HepG2 (cell line): ENCODE results near the gene CCDC150. TPM values are rescaled to one million over a fixed set of nuclear protein-coding genes. Genes with fewer than 3 reads are reported as not detected.

Source experiments
- CBX1 ChIP-seq: IDR thresholded peaks from one replicate; pipeline ENCODE4 v1.6.1; 2016; ENCODE audit warnings: antibody characterized with exemption, low read depth
- CHD4 ChIP-seq: fragments of 200-600 bp; sonication (generic); IDR thresholded peaks from 2 replicates; pipeline ENCODE4 v1.7.0; 2017; ENCODE audit warnings: mild to moderate bottlenecking, low read length, borderline replicate concordance
- KDM2A ChIP-seq: sonication (generic); formaldehyde crosslinking; IDR thresholded peaks from 2 replicates; pipeline ENCODE4 v1.4.0; 2020; ENCODE audit warnings: low read depth, missing genetic modification reagents, borderline replicate concordance
- MAFK ChIP-seq, 2 experiments: IDR thresholded peaks in 1 of 2; conservative IDR thresholded peaks in 1 of 2; 2 replicates each; pipeline ENCODE4 v1.6.1; 2011; ENCODE audit warnings: improper control_type of control experiment in 2 of 2, low read length in 2 of 2
- MZF1 ChIP-seq: sonication (generic); formaldehyde crosslinking; IDR thresholded peaks from 2 replicates; pipeline ENCODE4 v1.8.1; 2023; ENCODE audit warnings: mild to moderate bottlenecking, missing genetic modification reagents, borderline replicate concordance
- REPIN1 ChIP-seq: sonication (generic); formaldehyde crosslinking; IDR thresholded peaks from 2 replicates; pipeline ENCODE4 v1.8.0; 2022; ENCODE audit warnings: missing genetic modification reagents, low read depth, mild to moderate bottlenecking, borderline replicate concordance
- RFX5 ChIP-seq: IDR thresholded peaks from 2 replicates; pipeline ENCODE4 v1.6.1; 2011; ENCODE audit warnings: low read depth, low read length, improper control_type of control experiment
- SCMH1 ChIP-seq: sonication (generic); formaldehyde crosslinking; IDR thresholded peaks from 2 replicates; pipeline ENCODE4 v1.9.0; 2021; ENCODE audit warnings: missing genetic modification reagents, mild to moderate bottlenecking, borderline replicate concordance
- TBX2 ChIP-seq: sonication (generic); formaldehyde crosslinking; IDR thresholded peaks from 2 replicates; pipeline ENCODE4 v1.5.0; 2020; ENCODE audit warnings: missing genetic modification reagents, mild to moderate bottlenecking, borderline replicate concordance
- ZKSCAN8 ChIP-seq: IDR thresholded peaks from 2 replicates; pipeline ENCODE4 v1.6.1; 2016; ENCODE audit warnings: borderline replicate concordance, missing genetic modification reagents, missing compliant biosample characterization
- ZNF274 ChIP-seq: sonication (generic); formaldehyde crosslinking; IDR thresholded peaks from 2 replicates; pipeline ENCODE4 v1.5.1; 2020; ENCODE audit warnings: mild to moderate bottlenecking, missing genetic modification reagents
- ZNF331 ChIP-seq: sonication (generic); formaldehyde crosslinking; IDR thresholded peaks from 2 replicates; pipeline ENCODE4 v1.4.0; 2020; ENCODE audit warnings: missing genetic modification reagents
- ZNF510 ChIP-seq: sonication (generic); formaldehyde crosslinking; IDR thresholded peaks from 2 replicates; pipeline ENCODE4 v1.4.0; 2020; ENCODE audit warnings: low read depth, mild to moderate bottlenecking, missing genetic modification reagents
- ZNF652 ChIP-seq: IDR thresholded peaks from 2 replicates; pipeline ENCODE4 v1.6.1; 2016; ENCODE audit warnings: low read depth, borderline replicate concordance
- polyA plus RNA-seq, 8 experiments: library from polyadenylated mRNA; depleted of rRNA in 3 of 8; stranded (reverse) in 7 of 8; unstranded in 1 of 8; fragments of >200 nt; fragmentation: Illumina TruSeq in 4 of 8; extraction: Trizol in 4 of 8; gene quantifications; 2 replicates each; pipeline versions ENCODE4 v1.2.1 to v1.2.3, GENCODE V29; 2011 to 2016; ENCODE audit warnings: low read depth in 4 of 8, missing spikeins in 1 of 8, mixed read lengths in 1 of 8; ENCODE audit not compliant: insufficient read depth in 1 of 8
- total RNA-seq, 5 experiments: library from RNA; depleted of rRNA; stranded (reverse); fragments of >200 nt; fragmentation: Illumina TruSeq; extraction: Trizol; gene quantifications; 2 replicates each; pipeline ENCODE4 v1.2.3, GENCODE V29; 2016; ENCODE audit warnings: low read depth in 1 of 5
- TF ChIP-seq, protein P1 (sequence below): sonication (generic); formaldehyde crosslinking; IDR thresholded peaks from 2 replicates; pipeline ENCODE4 v1.5.0; 2020; ENCODE audit warnings: mild to moderate bottlenecking, missing genetic modification reagents, borderline replicate concordance
- TF ChIP-seq, protein P2 (sequence below): sonication (generic); formaldehyde crosslinking; IDR thresholded peaks from 2 replicates; pipeline ENCODE4 v1.5.0; 2020; ENCODE audit warnings: missing genetic modification reagents, mild to moderate bottlenecking, borderline replicate concordance
- TF ChIP-seq, protein P3 (sequence below): sonication (generic); formaldehyde crosslinking; IDR thresholded peaks from 2 replicates; pipeline ENCODE4 v1.4.0; 2020; ENCODE audit warnings: missing genetic modification reagents
- TF ChIP-seq, protein P4 (sequence below): sonication (generic); formaldehyde crosslinking; IDR thresholded peaks from 2 replicates; pipeline ENCODE4 v1.4.0; 2020; ENCODE audit warnings: mild to moderate bottlenecking, low read depth, missing genetic modification reagents
- TF ChIP-seq, protein P5 (sequence below): sonication (generic); formaldehyde crosslinking; IDR thresholded peaks from 2 replicates; pipeline ENCODE4 v1.4.0; 2020; ENCODE audit warnings: missing genetic modification reagents, low read depth, mild to moderate bottlenecking, borderline replicate concordance

Gene CCDC150
- total and polyA plus RNA-seq, 2 of the 13 experiments (the other 11 are each of a cell fraction or from before 2014, with no cell fraction given) = 14.9 to 32.6 TPM

DNA sequence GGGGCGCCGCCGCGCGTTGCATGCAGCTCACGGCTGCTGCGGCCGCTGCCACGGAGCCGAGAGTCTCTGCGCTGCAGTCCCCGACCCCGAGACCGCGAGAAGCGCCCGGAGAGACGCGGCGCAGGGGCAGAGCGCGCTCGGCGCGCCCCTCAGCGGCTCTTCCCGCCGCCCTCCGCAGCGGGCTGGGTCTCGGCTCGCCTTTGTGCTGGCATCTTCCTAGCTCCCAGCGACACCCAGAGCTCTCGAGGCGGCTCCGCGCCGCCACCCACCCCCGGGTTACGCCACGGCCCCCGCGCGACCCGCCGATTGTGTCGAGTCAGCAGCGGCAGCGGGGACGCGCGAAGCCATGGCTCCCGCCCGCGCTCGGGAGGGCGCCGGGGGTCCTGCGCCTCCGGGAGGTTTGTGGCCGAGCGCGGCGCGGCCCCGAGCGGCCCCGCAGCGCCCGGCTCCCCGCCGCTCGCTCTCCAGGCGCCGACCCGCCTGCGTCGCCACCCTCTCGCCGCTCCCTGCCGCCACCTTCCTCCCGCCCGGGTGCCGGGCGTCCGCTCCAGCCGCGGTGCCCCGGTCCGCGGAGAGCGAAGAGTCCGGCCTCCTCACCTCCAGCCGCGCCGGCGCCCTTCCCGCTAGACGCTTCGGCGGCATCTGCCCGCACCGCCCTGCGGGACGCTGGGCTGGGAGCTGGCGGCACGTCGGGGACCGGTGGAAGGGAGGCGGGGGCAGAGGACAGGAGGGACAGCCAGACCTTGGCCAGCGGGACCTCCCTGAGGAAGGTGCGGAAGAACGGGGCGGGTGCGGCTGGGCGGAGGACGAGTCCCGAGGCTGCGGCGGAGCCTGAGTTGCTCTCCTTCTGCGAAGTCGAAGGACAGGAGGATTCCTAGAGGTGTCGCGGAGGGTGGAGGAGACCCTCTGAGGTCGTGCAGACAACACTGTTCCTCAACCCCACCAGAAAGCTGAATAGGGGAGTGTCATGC is 46.3 kb upstream of the CCDC150 start, which contains the start of gene HECW2 (continued):
- TF ChIP-seq, protein P1, sequence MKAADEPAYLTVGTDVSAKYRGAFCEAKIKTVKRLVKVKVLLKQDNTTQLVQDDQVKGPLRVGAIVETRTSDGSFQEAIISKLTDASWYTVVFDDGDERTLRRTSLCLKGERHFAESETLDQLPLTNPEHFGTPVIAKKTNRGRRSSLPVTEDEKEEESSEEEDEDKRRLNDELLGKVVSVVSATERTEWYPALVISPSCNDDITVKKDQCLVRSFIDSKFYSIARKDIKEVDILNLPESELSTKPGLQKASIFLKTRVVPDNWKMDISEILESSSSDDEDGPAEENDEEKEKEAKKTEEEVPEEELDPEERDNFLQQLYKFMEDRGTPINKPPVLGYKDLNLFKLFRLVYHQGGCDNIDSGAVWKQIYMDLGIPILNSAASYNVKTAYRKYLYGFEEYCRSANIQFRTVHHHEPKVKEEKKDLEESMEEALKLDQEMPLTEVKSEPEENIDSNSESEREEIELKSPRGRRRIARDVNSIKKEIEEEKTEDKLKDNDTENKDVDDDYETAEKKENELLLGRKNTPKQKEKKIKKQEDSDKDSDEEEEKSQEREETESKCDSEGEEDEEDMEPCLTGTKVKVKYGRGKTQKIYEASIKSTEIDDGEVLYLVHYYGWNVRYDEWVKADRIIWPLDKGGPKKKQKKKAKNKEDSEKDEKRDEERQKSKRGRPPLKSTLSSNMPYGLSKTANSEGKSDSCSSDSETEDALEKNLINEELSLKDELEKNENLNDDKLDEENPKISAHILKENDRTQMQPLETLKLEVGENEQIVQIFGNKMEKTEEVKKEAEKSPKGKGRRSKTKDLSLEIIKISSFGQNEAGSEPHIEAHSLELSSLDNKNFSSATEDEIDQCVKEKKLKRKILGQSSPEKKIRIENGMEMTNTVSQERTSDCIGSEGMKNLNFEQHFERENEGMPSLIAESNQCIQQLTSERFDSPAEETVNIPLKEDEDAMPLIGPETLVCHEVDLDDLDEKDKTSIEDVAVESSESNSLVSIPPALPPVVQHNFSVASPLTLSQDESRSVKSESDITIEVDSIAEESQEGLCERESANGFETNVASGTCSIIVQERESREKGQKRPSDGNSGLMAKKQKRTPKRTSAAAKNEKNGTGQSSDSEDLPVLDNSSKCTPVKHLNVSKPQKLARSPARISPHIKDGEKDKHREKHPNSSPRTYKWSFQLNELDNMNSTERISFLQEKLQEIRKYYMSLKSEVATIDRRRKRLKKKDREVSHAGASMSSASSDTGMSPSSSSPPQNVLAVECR (CRISPR knock-in tag) = no peak
- TF ChIP-seq TBX2 (CRISPR knock-in tag) = peak; percentile 53; the same call in 1 of the 2 replicates
- TF ChIP-seq MZF1 (CRISPR knock-in tag) = no peak
- TF ChIP-seq, protein P2, sequence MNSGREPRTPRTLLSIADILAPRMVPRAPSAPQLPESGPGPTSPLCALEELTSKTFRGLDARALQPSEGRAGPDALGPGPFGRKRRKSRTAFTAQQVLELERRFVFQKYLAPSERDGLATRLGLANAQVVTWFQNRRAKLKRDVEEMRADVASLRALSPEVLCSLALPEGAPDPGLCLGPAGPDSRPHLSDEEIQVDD (CRISPR knock-in tag) = 0 out of 2 replicates have a peak, but pooled peaks have one; percentile 44
- TF ChIP-seq, protein P3, sequence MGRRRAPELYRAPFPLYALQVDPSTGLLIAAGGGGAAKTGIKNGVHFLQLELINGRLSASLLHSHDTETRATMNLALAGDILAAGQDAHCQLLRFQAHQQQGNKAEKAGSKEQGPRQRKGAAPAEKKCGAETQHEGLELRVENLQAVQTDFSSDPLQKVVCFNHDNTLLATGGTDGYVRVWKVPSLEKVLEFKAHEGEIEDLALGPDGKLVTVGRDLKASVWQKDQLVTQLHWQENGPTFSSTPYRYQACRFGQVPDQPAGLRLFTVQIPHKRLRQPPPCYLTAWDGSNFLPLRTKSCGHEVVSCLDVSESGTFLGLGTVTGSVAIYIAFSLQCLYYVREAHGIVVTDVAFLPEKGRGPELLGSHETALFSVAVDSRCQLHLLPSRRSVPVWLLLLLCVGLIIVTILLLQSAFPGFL (CRISPR knock-in tag) = no peak
- no peak for TF ChIP-seq CHD4
- peak; percentile 78 to 79 for TF ChIP-seq MAFK (conservative IDR thresholded peaks at IDR 0.05 in 1 of 2, IDR thresholded peaks at IDR 0.05 in 1 of 2; ENCODE audit: low read length in 2 of 2)
- TF ChIP-seq CBX1 = no peak
- TF ChIP-seq KDM2A (CRISPR knock-in tag) = no peak
- TF ChIP-seq, protein P4, sequence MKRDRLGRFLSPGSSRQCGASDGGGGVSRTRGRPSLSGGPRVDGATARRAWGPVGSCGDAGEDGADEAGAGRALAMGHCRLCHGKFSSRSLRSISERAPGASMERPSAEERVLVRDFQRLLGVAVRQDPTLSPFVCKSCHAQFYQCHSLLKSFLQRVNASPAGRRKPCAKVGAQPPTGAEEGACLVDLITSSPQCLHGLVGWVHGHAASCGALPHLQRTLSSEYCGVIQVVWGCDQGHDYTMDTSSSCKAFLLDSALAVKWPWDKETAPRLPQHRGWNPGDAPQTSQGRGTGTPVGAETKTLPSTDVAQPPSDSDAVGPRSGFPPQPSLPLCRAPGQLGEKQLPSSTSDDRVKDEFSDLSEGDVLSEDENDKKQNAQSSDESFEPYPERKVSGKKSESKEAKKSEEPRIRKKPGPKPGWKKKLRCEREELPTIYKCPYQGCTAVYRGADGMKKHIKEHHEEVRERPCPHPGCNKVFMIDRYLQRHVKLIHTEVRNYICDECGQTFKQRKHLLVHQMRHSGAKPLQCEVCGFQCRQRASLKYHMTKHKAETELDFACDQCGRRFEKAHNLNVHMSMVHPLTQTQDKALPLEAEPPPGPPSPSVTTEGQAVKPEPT (CRISPR knock-in tag) = 0 out of 2 replicates have a peak, but pooled peaks have one; percentile 34
- TF ChIP-seq, protein P5, sequence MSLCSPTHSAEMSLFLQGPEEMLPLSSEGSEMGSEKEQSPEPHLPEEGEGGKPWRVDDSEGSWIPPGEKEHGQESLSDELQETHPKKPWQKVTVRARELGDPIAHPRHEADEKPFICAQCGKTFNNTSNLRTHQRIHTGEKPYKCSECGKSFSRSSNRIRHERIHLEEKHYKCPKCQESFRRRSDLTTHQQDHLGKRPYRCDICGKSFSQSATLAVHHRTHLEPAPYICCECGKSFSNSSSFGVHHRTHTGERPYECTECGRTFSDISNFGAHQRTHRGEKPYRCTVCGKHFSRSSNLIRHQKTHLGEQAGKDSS (CRISPR knock-in tag) = 0 out of 2 replicates have a peak, but pooled peaks have one; percentile 35
- no peak for TF ChIP-seq SCMH1 (CRISPR knock-in tag)
- no peak for TF ChIP-seq ZNF510 (CRISPR knock-in tag)
- no peak for TF ChIP-seq RFX5
- TF ChIP-seq ZKSCAN8 (CRISPR knock-in tag) = no peak
- 0 out of 2 replicates have a peak, but pooled peaks have one; percentile 17 for TF ChIP-seq ZNF274 (CRISPR knock-in tag)
- no peak for TF ChIP-seq ZNF652 (CRISPR knock-in tag)
- no peak for TF ChIP-seq ZNF331 (CRISPR knock-in tag)
- TF ChIP-seq REPIN1 (CRISPR knock-in tag) = 0 out of 2 replicates have a peak, but pooled peaks have one; percentile 38
